Breast epithelium (tissue), 3 donors: Measurements from ENCODE around the gene SSRP1.

Source experiments
- POLR2A ChIP-seq: fragments of 450-650 bp; IDR thresholded peaks from one replicate; pipeline ENCODE4 v1.6.1; 2016; ENCODE audit warnings: antibody characterized with exemption, mild to moderate bottlenecking, moderate library complexity
- TF ChIP-seq, protein P1 (sequence below), 3 donors: fragments of 450-650 bp; IDR thresholded peaks; one replicate each; pipeline ENCODE4 v1.5.1; 2016 to 2017; ENCODE audit warnings: antibody characterized with exemption in 3 of 3, mild to moderate bottlenecking in 3 of 3, moderate library complexity in 3 of 3

DNA sequence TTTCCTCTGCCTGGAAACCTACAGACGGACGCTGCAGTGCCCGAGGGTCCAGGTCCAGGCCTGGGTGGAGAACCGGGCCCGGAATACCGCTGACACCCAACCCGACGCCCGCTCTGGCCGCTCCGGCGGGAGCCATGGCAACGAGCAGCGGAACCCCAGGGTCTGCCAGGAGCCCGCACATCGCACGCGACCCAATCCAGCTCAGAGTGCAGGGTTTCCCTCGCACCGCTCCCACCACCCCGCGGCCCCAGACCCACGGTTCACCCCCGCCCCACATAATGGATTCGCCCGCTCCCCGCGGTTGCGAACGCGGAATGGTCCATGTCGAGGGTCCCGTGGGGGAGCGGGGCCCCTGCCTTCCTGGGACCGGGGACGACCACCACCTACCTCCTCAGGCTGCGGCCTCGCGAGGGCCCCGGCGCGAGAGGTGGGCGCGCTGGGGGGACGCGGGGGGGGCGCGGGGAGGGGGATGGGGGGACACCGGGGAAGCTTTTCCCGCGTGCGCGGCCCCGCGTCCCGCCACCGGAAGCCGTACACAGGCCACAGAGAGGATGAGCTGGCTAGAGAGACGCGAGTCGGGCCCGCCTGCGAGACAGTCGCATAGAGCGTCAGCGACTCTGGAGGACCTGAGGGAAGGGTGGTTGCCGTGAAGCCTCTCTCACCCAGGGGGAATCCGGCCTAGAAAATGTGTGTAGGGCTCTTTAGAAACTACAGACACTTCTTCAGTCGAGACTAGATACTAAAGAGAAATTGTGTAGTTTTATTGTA is at the start of gene SSRP1:
- TF ChIP-seq, protein P1, sequence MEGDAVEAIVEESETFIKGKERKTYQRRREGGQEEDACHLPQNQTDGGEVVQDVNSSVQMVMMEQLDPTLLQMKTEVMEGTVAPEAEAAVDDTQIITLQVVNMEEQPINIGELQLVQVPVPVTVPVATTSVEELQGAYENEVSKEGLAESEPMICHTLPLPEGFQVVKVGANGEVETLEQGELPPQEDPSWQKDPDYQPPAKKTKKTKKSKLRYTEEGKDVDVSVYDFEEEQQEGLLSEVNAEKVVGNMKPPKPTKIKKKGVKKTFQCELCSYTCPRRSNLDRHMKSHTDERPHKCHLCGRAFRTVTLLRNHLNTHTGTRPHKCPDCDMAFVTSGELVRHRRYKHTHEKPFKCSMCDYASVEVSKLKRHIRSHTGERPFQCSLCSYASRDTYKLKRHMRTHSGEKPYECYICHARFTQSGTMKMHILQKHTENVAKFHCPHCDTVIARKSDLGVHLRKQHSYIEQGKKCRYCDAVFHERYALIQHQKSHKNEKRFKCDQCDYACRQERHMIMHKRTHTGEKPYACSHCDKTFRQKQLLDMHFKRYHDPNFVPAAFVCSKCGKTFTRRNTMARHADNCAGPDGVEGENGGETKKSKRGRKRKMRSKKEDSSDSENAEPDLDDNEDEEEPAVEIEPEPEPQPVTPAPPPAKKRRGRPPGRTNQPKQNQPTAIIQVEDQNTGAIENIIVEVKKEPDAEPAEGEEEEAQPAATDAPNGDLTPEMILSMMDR (IDR thresholded peaks at IDR 0.05): no peak
- TF ChIP-seq POLR2A: no peak
